HEK293T (cell line): ENCODE data around the gene CHKA.

Source experiments
- CTCF ChIA-PET: fragments of 350-600 bp; formaldehyde crosslinking; extraction: SDS; loops from one replicate; lab custom pipeline; 2021; ENCODE audit warnings: antibody characterized with exemption, inconsistent platforms; lab: Yijun Ruan, JAX
- POLR2A ChIA-PET: fragments of 350-600 bp; formaldehyde crosslinking; extraction: SDS; loops from one replicate; lab custom pipeline; 2020; ENCODE audit warnings: antibody characterized with exemption, inconsistent platforms; lab: Yijun Ruan, JAX
- DNase-seq: peaks from one replicate; pipeline ENCODE4 v3.0.0; 2012; ENCODE audit warnings: mixed read lengths; ENCODE audit errors: extremely low spot score
- ARNT ChIP-seq: fragments of 450-650 bp; IDR thresholded peaks from 2 replicates; pipeline ENCODE4 v1.6.1; 2017; ENCODE audit warnings: mild to moderate bottlenecking
- CTBP1 ChIP-seq: fragments of 450-650 bp; IDR thresholded peaks from 2 replicates; pipeline ENCODE4 v1.6.1; 2016; ENCODE audit warnings: borderline replicate concordance
- FOXM1 ChIP-seq: fragments of 450-650 bp; IDR thresholded peaks from 2 replicates; pipeline ENCODE4 v1.6.1; 2017; ENCODE audit warnings: mild to moderate bottlenecking, borderline replicate concordance
- SP1 ChIP-seq: fragments of 450-650 bp; IDR thresholded peaks from 2 replicates; pipeline ENCODE4 v1.6.1; 2017
- ZNF384 ChIP-seq: fragments of 450-650 bp; IDR thresholded peaks from 2 replicates; pipeline ENCODE4 v1.6.1; 2016

Gene CHKA

DNA sequence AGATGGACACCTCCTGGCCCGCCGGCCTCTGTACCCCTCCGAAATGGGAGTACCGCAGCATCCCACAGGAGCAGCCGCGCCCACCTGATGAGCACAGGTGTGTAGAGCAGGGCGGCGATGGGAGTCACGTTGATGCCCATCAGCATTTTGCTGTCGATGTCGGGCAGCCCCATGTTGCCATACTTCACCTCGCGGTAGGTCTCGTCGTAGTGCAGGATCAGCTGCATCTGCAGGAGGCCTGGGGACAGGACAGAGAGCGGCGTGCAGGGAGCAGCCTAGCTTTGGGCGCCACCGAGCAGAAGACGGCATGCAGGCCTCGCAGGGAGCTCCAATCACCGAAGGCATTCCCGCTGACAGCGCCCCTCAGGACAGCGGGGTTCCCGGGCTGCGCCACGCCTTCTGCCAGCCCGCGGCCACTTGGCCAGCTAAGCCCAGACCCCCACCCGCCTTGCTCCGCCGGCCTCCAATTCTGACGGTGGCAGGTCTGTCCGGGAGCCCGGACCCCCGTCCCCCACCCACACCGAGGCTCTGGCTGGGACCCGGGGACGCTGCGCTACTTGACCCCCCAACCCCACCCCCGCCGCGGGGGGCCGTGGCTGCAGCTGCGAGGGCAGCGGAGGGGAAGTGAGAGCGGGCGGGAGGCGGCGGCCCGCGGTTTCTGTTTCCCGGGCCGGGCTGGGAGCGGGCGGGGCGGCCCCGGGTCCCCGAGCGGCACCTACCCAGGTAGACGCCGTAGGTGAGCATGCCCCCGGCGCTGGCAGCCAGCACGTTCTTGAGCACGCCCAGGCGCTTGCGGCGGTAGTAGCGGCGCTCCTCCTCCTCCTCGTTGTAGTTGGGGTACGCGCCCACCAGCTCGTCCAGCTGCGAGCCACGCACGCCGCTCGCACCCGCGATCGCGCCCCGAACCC, 118.0 kb downstream of the CHKA start:
- no peak for TF ChIP-seq CTBP1
- TF ChIP-seq FOXM1, result no peak
- no peak for TF ChIP-seq ZNF384
- no peak for TF ChIP-seq ARNT
- TF ChIP-seq SP1, result no peak
- ChIA-PET CTCF (no interaction called here), POLR2A (no interaction called here)
- peak; percentile 28 for DNase-seq
